H1 (cell line): ENCODE data around the gene BTBD3. TPM values are rescaled to one million over a fixed set of nuclear protein-coding genes. Genes with fewer than 3 reads are reported as not detected.

ENCODE experiments used
- CTCF ChIA-PET: fragments of 300-600 bp; sonication (Branson Sonifier 250); formaldehyde crosslinking; loops from one replicate; lab custom pipeline; 2021; ENCODE audit not compliant: partially characterized antibody; lab: Charles Lee
- POLR2A ChIA-PET: fragments of 300-600 bp; sonication (Branson Sonifier 250); formaldehyde crosslinking; loops from one replicate; lab custom pipeline; 2021; ENCODE audit warnings: inconsistent platforms; ENCODE audit not compliant: partially characterized antibody; lab: Charles Lee
- DNase-seq, 2 experiments: peaks; one replicate each; pipeline versions ENCODE4 v3.0.0 to v3.0.0-alpha.2; 2010 to 2022; ENCODE audit warnings: low spot score in 2 of 2, low read depth in 1 of 2, mixed read lengths in 1 of 2
- FAIRE-seq: peaks from 2 replicates; lab custom pipeline; 2011; peaks lifted over from hg19 to GRCh38; lab: Jason Lieb, UNC
- H2AFZ ChIP-seq: 2 replicates; pipeline ENCODE4 v1.8.1; 2012; ENCODE audit warnings: low read length, inconsistent platforms
- H2AK5ac ChIP-seq: 2 replicates; pipeline ENCODE4 v1.6.1; 2013; ENCODE audit warnings: low read depth, low read length
- H2BK120ac ChIP-seq: replicated peaks from 2 replicates; pipeline ENCODE3; 2013; ENCODE audit warnings: low read depth, low read length, inconsistent platforms
- H2BK12ac ChIP-seq: 2 replicates; pipeline ENCODE4 v1.6.1; 2013; ENCODE audit warnings: low read depth, low read length
- H2BK15ac ChIP-seq: 2 replicates; pipeline ENCODE4 v1.6.1; 2013; ENCODE audit warnings: low read length
- H2BK20ac ChIP-seq: 2 replicates; pipeline ENCODE4 v1.6.1; 2013; ENCODE audit warnings: low read length
- H2BK5ac ChIP-seq: 2 replicates; pipeline ENCODE4 v1.6.1; 2013; ENCODE audit warnings: low read depth, low read length
- H3K14ac ChIP-seq: 2 replicates; pipeline ENCODE4 v1.6.1; 2013; ENCODE audit warnings: inconsistent platforms; ENCODE audit not compliant: insufficient read length
- H3K18ac ChIP-seq: 2 replicates; pipeline ENCODE4 v1.6.1; 2013; ENCODE audit warnings: low read length; ENCODE audit errors: extremely low read depth
- H3K23ac ChIP-seq: 2 replicates; pipeline ENCODE4 v1.6.1; 2013; ENCODE audit warnings: inconsistent platforms; ENCODE audit not compliant: insufficient read length
- H3K23me2 ChIP-seq: 2 replicates; pipeline ENCODE4 v1.6.1; 2013; ENCODE audit warnings: low read depth, low read length
- H3K27ac ChIP-seq: 2 replicates; pipeline ENCODE4 v1.6.1; 2011; ENCODE audit warnings: low read depth, low read length, inconsistent platforms
- H3K27me3 ChIP-seq, 4 experiments: replicated peaks in 1 of 4; 1 replicate in 1 of 4; 2 replicates in 3 of 4; pipeline versions ENCODE4 v1.6.1 to v1.8.1; 2011 to 2013; ENCODE audit warnings: low read length in 3 of 4, mild to moderate bottlenecking in 3 of 4, inconsistent platforms in 2 of 4, mixed read lengths in 2 of 4, moderate library complexity in 1 of 4; ENCODE audit not compliant: control insufficient read depth in 3 of 4, insufficient read depth in 3 of 4; ENCODE audit errors: extremely low read depth in 1 of 4
- H3K36me3 ChIP-seq, 4 experiments: 2 replicates each; pipeline versions ENCODE4 v1.6.1 to v1.8.1; 2011 to 2013; ENCODE audit warnings: mild to moderate bottlenecking in 4 of 4, low read length in 3 of 4, moderate library complexity in 2 of 4, control low read depth in 1 of 4, inconsistent platforms in 1 of 4; ENCODE audit not compliant: insufficient read depth in 4 of 4, control insufficient read depth in 2 of 4
- H3K4ac ChIP-seq: replicated peaks from 2 replicates; pipeline ENCODE3; 2013; ENCODE audit warnings: low read length, low read depth, mixed read lengths, inconsistent platforms; ENCODE audit not compliant: insufficient read length
- H3K4me1 ChIP-seq, 4 experiments: replicated peaks in 1 of 4; 1 replicate in 1 of 4; 2 replicates in 3 of 4; pipeline versions ENCODE4 v1.6.1 to v1.8.1; 2011 to 2013; ENCODE audit warnings: low read length in 3 of 4, inconsistent platforms in 2 of 4, mixed read lengths in 1 of 4; ENCODE audit not compliant: insufficient read depth in 4 of 4, control insufficient read depth in 3 of 4
- H3K4me2 ChIP-seq, 2 experiments: 2 replicates each; pipeline versions ENCODE4 v1.6.1 to v1.8.1; 2011 to 2013; ENCODE audit warnings: low read depth in 2 of 2, low read length in 2 of 2, control low read depth in 1 of 2, inconsistent platforms in 1 of 2, mild to moderate bottlenecking in 1 of 2; ENCODE audit not compliant: insufficient read depth in 1 of 2
- H3K4me3 ChIP-seq, 4 experiments: fragments of 200-600, 300-600 bp in 1 of 4; sonication (generic), shearing (Covaris generic), sonication (Bioruptor Twin) in 1 of 4; 2 replicates each; pipeline versions ENCODE4 v1.5.1 to v1.8.1; 2011 to 2016; ENCODE audit warnings: low read length in 4 of 4, low read depth in 3 of 4, control low read depth in 2 of 4, inconsistent platforms in 2 of 4, mild to moderate bottlenecking in 2 of 4, mixed read lengths in 1 of 4, moderate library complexity in 1 of 4; ENCODE audit not compliant: insufficient read depth in 2 of 4; ENCODE audit errors: extremely low read depth in 1 of 4
- H3K56ac ChIP-seq: replicated peaks from 2 replicates; pipeline ENCODE3; 2013; ENCODE audit warnings: low read depth, mild to moderate bottlenecking, mixed read lengths, low read length, inconsistent platforms; ENCODE audit not compliant: insufficient read length
- H3K79me1 ChIP-seq: 2 replicates; pipeline ENCODE4 v1.6.1; 2013; ENCODE audit warnings: low read depth, low read length, control low read depth
- H3K79me2 ChIP-seq, 2 experiments: 2 replicates each; pipeline versions ENCODE4 v1.6.1 to v1.8.1; 2012 to 2013; ENCODE audit warnings: low read length in 2 of 2, mild to moderate bottlenecking in 2 of 2, inconsistent platforms in 1 of 2; ENCODE audit not compliant: insufficient read depth in 2 of 2, control insufficient read depth in 1 of 2
- H3K9ac ChIP-seq, 4 experiments: replicated peaks in 1 of 4; 1 replicate in 1 of 4; 2 replicates in 3 of 4; pipeline versions ENCODE4 v1.6.1 to v1.8.1; 2011 to 2013; ENCODE audit warnings: low read depth in 3 of 4, low read length in 3 of 4, control low read depth in 2 of 4, mild to moderate bottlenecking in 2 of 4, moderate library complexity in 2 of 4, inconsistent platforms in 1 of 4; ENCODE audit errors: extremely low read depth in 1 of 4
- H3K9me3 ChIP-seq, 2 experiments: 2 replicates each; pipeline versions ENCODE4 v1.6.1 to v1.8.1; 2012 to 2013; ENCODE audit warnings: mild to moderate bottlenecking in 2 of 2, moderate library complexity in 2 of 2, control low read depth in 1 of 2, inconsistent platforms in 1 of 2, low read depth in 1 of 2, low read length in 1 of 2, mixed read lengths in 1 of 2; ENCODE audit not compliant: insufficient read depth in 2 of 2
- H4K20me1 ChIP-seq, 2 experiments: replicated peaks in 1 of 2; 2 replicates each; pipeline versions ENCODE3 to v1.8.1; 2011 to 2013; ENCODE audit warnings: inconsistent platforms in 2 of 2, low read length in 2 of 2, mild to moderate bottlenecking in 1 of 2; ENCODE audit not compliant: insufficient read depth in 2 of 2, control insufficient read depth in 1 of 2
- H4K5ac ChIP-seq: 2 replicates; pipeline ENCODE4 v1.6.1; 2013; ENCODE audit warnings: low read length, low read depth, mixed read lengths, inconsistent platforms; ENCODE audit not compliant: insufficient read length
- H4K8ac ChIP-seq: 2 replicates; pipeline ENCODE4 v1.8.0; 2013; ENCODE audit warnings: mild to moderate bottlenecking, moderate library complexity, low read length, inconsistent platforms; ENCODE audit not compliant: insufficient read depth; ENCODE audit errors: extremely low read depth
- H4K91ac ChIP-seq: replicated peaks from 2 replicates; pipeline ENCODE3; 2013; ENCODE audit warnings: low read length, mixed read lengths, inconsistent platforms; ENCODE audit not compliant: insufficient read length
- KDM4A ChIP-seq: IDR thresholded peaks from one replicate; pipeline ENCODE4 v1.7.1; 2012; ENCODE audit warnings: low read depth, mild to moderate bottlenecking, moderate library complexity, low read length, inconsistent platforms; ENCODE audit not compliant: severe bottlenecking
- MAFK ChIP-seq: IDR thresholded peaks from 2 replicates; pipeline ENCODE4 v1.6.1; 2012; ENCODE audit warnings: low read depth, mild to moderate bottlenecking, improper control_type of control experiment, low read length
- RAD21 ChIP-seq, 2 experiments: IDR thresholded peaks in 1 of 2; conservative IDR thresholded peaks in 1 of 2; 2 replicates each; pipeline ENCODE4 v1.6.1; 2011; ENCODE audit warnings: low read depth in 2 of 2, low read length in 2 of 2, improper control_type of control experiment in 1 of 2, inconsistent platforms in 1 of 2, mild to moderate bottlenecking in 1 of 2, moderate library complexity in 1 of 2
- SAP30 ChIP-seq: fragments of 300-600 bp; sonication (generic); IDR thresholded peaks from 2 replicates; pipeline ENCODE4 v1.7.1; 2012; ENCODE audit warnings: low read length, moderate library complexity, mild to moderate bottlenecking, inconsistent platforms; ENCODE audit not compliant: insufficient read depth, insufficient replicate concordance
- SUZ12 ChIP-seq: fragments of 200-600 bp; sonication (generic); IDR thresholded peaks from 2 replicates; pipeline ENCODE4 v1.6.1; 2012; ENCODE audit warnings: mild to moderate bottlenecking, inconsistent platforms, low read length, moderate library complexity, mixed read lengths
- TAF1 ChIP-seq: IDR thresholded peaks from 2 replicates; pipeline ENCODE4 v1.6.1; 2011; ENCODE audit warnings: mild to moderate bottlenecking, low read depth, low read length
- WGBS, 2 experiments: shearing (Covaris generic) in 1 of 2; methylation state at CpG; one replicate each; pipeline versions ENCODE4 v1.1.6 to v1.1.7; 2013 to 2015; ENCODE audit warnings: low lambda C conversion rate in 2 of 2, mixed read lengths in 2 of 2, inconsistent platforms in 1 of 2, low coverage in 1 of 2, missing lambda C conversion rate in 1 of 2; ENCODE audit not compliant: insufficient replicate concordance in 2 of 2, insufficient coverage in 1 of 2, insufficient read length in 1 of 2; ENCODE audit errors: extremely low coverage in 1 of 2, missing lambda C conversion rate in 1 of 2; 5-methylcytosine and 5-hydroxymethylcytosine counted together
- polyA plus RNA-seq, 7 experiments: library from polyadenylated mRNA; depleted of rRNA in 3 of 7; stranded (reverse) in 5 of 7; unstranded in 2 of 7; fragments of >200 nt in 5 of 7; fragments of 200-250 nt in 2 of 7; gene quantifications; 1 replicate in 5 of 7; 2 replicates in 1 of 7; 4 replicates in 1 of 7; pipeline versions ENCODE4 v1.2.1 to v1.2.3, GENCODE V29; 2011 to 2013; ENCODE audit warnings: missing spikeins in 2 of 7, mixed read lengths in 2 of 7
- total RNA-seq: library from RNA; stranded (reverse); fragmentation: NEBNext Ultra II Directional; extraction: Animal tissue kit (Norgen Biotek cat#: 25700); gene quantifications from 2 replicates; pipeline ENCODE4 v1.2.1, GENCODE V29; 2021

Gene BTBD3
- total and polyA plus RNA-seq, 2 of the 8 experiments (the other 6 are each of a cell fraction or from before 2014, with no cell fraction given), result 36.7 to 45.5 TPM

DNA sequence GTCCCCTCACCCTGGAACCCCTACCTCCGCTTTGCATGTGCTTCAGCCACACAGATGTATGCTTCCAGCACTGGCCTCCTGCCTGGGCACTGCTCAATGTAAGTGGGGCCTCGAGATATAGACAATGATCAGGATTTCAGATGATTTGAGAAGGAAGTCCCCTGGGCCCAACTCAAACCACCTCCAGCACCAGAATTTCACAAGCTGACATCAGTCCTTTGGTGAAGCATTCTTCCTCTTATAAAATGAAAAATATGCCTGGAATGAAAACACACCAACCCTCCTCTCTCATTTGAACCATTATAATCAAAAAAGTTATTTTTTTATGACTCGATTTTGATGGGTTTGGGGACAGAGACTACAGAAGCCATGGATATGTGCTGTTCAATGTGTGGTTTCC, 48.5 kb downstream of the BTBD3 start:
- H3K14ac ChIP-seq, result no peak overlapping the region
- TF ChIP-seq RAD21 (IDR thresholded peaks at IDR 0.05 in 1 of 2, conservative IDR thresholded peaks at IDR 0.05 in 1 of 2; ENCODE audit: low read depth in 2 of 2, low read length in 2 of 2), result no peak
- no peak for TF ChIP-seq SUZ12
- no peak for TF ChIP-seq SAP30
- TF ChIP-seq KDM4A, result no peak
- TF ChIP-seq MAFK, result no peak
- no peak for TF ChIP-seq TAF1
- TF ChIP-seq, all 59 proteins: peak for 0
- no peak overlapping the region for H2AFZ ChIP-seq
- H3K36me3 ChIP-seq, result no peaks in the 10 kb centered on the region
- no peaks in the 10 kb centered on the region for H3K23me2 ChIP-seq
- no peaks in the 10 kb centered on the region for H3K79me1 ChIP-seq
- H4K20me1 ChIP-seq, result no peaks in the 10 kb centered on the region
- no peak overlapping the region for H3K4me3 ChIP-seq
- no peak overlapping the region for H3K23ac ChIP-seq
- no peaks in the 10 kb centered on the region for H3K4me1 ChIP-seq
- no peaks in the 10 kb centered on the region for H3K27me3 ChIP-seq
- H2BK20ac ChIP-seq, result no peak overlapping the region
- 57% methylated on average over 3 of the region's 3 CpGs; no CpG with 5 or more reads in 1 of the 2 experiments for WGBS, 2 experiments
- H3K27ac ChIP-seq, result no peak overlapping the region
- no peak overlapping the region for H3K9ac ChIP-seq
- no peak overlapping the region for H2AK5ac ChIP-seq
- no peak overlapping the region for H4K91ac ChIP-seq
- H2BK15ac ChIP-seq, result no peak overlapping the region
- DNase-seq (no peak), FAIRE-seq (no peak)
- no peaks in the 10 kb centered on the region for H3K9me3 ChIP-seq
- no peak overlapping the region for H2BK120ac ChIP-seq
- no peak overlapping the region for H4K8ac ChIP-seq
- H3K4ac ChIP-seq, result no peak overlapping the region
- no peak overlapping the region for H2BK5ac ChIP-seq
- no peak overlapping the region for H3K4me2 ChIP-seq
- POLR2A ChIA-PET, result no interaction called here
- no peak overlapping the region for H4K5ac ChIP-seq
- no peak overlapping the region for H2BK12ac ChIP-seq
- CTCF ChIA-PET, result interaction anchor here (1.3 kb wide), 1 partner anchor 11 kb away, joined by 3 read pairs; no protein-coding TSS in a partner anchor
- H3K79me2 ChIP-seq, result no peaks in the 10 kb centered on the region
- no peak overlapping the region for H3K56ac ChIP-seq
- no peak overlapping the region for H3K18ac ChIP-seq
